GM19328 (cell line): ENCODE measurements around the gene EVL.
"Not testable (repeated sequence)": the region's sequence is repeated elsewhere in the genome, so short reads cannot be mapped to it uniquely, and the experiment has no call there.

ENCODE experiments used
- ATAC-seq: cut with Tn5 transposase; IDR thresholded peaks from one replicate; pipeline ENCODE4 v1.9.1; 2021; ENCODE audit warnings: mild to moderate bottlenecking, moderate library complexity; ENCODE audit not compliant: unreplicated experiment

The EVL gene

DNA sequence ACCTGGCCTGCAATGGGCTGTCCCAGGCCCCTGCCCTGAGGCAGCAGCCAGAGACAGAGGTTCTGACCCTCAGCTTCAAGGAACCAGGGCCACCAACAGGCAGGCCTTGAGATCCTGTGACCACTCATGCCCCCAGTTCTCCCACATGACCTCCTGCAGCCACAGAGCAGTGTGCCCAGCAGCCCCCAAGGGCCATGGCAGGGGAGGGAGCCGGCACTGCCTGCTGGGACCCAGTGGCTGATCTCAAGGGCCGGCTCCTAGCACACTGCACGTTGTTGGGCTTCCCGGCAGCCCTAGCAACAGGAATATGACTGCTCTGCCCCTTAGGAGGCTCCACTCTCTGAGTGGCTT, 79.4 kb downstream of the EVL start:
- no peak for ATAC-seq

DNA sequence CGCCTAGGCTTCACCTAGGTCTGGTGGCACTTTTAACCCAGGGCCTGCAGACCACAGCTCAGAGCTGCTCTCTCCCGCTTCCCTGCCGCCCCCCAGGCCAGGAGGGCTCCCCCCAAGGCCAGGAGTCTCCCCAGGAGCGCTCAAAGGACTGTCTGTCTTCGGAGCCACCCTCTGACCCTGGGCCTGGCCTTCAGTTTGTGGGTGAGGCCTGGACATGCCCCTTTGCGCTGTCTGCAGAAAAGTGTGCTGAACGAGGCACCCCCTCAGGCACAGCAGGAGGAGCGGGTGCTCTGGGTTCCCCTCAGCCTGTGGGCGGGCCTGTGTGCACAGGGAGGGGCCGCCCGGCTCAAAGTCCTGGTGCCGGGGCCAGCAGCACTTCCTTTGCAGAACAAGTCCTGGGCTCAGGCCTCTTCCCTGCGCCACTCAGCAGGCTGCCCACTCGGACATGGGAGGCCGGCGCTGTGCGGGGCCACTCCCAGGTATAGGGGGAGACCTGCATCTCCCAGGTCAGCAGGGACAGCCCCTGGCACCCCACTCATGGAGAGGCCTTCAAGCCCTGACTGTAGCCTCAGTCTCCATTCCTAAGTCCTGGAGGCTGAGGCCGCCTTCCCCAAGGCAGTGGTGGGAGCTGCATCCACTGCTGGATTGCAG, 79.9 kb downstream of the EVL start:
- no peak for ATAC-seq

DNA sequence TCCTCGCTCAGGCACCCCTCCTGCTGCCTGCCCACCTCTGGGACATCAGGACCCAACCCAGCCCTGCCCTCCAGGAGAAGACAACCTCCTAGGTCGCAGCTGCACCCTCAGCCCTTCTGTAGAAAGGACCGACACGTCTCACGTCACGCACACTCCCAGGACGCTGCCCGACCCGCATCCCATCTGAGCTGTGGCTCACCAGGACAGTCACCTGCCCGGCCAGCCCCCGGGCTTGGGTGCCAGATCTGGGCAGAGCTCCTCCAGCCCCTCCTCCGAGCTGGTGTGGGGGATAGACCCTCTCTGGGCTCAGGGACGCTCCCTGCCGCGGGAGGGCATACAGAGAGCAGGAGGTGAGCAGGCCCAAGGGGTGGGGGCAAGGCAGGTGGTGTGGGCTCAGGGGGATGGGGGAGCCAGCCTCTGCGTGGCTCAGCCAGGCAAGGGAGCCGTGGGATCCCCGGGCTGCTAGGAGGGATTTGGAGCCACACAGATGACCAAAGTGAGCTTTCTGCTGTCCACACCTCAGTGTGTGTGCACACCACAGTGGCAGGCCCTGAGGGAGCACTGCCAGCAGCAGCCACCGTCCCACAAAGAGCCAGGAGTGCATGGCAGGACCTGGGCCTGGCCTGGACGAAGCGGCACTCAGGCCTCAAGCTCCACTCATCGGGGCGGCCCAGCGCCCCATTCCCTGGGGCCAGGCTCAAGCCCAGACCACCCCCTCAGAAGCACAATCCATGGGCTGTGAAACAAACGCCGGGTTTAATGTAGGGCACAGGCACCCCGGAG, 80.7 kb downstream of the EVL start:
- no peak for ATAC-seq

DNA sequence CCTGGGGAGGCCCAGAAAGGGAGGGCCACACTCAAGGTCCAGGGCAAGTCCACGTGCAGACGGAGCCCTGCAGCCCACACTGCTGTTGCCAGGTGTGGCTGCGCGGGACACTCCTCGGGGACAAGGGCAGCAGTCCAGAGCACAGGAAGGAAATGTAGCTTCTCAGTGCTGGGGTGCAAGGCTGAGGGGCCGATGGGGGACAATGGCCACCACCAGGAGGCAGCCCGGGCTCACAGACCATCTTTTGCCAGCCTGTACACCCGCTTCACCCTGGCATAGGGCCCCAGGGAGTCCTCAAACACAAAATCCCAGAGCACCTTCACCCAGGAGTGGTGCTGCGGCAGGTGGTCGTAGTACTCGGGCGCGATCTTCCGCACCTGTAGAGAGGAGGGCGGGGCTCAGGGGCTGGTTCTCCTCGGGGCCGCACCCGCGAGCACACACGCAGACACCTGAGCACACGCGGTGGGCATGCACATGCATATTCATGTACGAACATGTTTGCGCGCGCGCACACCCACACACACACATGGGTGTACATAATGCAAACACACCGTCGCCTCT, 81.4 kb downstream of the EVL start:
- ATAC-seq = no peak

DNA sequence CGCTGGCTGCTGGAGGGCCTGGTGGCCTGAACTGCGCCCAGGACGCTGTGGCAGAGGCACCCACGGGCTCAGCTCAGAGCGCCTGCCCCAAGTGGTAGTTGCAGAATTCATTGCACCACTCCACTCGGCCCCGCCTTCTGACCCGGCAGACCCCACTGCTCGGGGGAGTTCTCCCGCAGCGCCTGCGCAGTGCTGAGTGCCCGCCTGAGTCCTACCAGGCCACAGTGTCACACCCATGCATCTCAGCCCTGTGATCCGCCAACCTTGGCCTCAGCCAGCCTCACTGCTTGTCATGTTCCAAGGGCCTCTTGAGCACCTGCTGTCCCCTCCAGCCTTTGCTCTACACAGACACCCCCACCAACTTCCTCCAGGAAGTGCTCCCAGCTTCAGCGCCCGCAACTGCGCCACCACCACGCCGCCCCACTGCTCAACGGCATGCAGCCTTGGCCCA, 82.0 kb downstream of the EVL start:
- ATAC-seq = no peak

DNA sequence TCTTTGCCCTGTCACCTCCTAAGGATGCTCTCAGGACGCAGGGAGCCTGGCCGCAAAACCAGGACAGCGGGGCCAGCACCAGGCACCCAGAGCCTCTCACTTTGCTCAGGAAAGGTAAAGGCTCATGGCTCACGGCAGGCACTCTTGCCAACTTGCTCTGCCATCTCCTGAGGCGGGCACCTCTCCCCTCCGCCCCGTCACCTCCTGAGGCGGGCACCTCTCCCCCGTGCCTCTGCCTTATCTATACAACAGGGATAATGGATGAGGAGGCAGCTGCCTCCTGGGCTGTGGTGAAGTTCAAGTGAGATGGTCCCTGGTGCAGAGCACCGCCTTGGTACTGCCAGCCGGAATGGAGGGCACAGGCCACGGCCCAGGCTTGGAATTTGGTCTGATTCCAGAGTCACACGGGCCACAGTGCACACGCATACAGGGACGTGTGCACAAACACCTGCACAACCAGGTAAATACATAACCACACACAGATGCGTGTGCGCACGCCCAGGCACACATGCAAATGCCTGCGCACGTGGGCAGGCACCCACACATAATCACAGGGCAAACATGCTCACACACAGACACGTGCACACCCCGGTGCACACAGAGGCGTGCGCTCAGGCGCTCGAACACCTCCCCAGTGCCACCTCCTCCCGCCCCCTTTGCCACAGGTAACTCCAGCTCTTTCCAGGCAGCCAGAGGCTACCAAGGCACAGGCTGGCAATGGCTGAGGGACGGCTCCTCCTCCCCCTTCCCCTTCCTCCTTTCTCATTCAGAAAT, 82.7 kb downstream of the EVL start:
- ATAC-seq = no peak

DNA sequence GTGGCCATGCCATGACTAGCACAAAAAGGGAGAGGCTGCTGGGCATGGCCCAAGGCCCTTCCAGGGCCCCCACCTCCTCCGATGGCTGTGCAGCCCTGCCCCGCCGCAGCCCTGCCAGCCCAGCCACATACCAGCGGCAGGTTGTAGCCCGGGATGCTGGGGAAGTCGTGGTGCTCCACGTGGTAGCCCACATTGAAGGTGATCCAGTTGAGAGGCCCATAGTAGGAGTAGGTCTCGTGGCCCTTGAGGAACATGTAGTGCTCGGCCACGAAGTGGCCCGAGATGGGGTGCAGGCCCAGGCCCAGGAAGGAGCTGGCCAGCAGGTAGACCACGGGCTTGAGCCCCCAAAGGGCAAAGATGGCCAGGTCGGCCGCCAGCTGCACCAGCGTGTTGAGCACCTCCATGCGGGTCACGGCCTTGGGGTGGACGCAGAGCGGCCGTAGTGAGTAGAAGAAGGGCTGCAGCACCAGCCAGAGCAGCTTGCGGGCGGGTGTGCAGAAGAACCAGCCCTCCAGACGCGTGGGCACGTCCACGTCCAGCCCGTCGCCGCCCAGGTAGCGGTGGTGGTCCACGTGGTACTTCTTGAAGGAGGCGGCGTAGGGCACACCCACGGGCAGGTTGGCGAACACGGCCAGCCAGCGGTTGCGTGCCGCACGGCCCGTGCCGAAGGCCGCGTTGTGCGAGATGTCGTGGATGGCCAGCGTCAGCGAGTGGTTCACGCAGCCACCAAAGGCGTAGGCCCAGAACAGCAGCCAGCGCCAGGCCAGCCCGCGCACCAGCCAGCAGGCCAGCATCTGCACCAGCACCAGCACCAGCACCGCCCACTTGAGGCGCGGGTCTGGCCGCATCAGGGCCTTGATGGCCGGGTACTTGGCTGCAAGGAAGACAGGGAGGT, 83.9 kb downstream of the EVL start:
- ATAC-seq = no peak

DNA sequence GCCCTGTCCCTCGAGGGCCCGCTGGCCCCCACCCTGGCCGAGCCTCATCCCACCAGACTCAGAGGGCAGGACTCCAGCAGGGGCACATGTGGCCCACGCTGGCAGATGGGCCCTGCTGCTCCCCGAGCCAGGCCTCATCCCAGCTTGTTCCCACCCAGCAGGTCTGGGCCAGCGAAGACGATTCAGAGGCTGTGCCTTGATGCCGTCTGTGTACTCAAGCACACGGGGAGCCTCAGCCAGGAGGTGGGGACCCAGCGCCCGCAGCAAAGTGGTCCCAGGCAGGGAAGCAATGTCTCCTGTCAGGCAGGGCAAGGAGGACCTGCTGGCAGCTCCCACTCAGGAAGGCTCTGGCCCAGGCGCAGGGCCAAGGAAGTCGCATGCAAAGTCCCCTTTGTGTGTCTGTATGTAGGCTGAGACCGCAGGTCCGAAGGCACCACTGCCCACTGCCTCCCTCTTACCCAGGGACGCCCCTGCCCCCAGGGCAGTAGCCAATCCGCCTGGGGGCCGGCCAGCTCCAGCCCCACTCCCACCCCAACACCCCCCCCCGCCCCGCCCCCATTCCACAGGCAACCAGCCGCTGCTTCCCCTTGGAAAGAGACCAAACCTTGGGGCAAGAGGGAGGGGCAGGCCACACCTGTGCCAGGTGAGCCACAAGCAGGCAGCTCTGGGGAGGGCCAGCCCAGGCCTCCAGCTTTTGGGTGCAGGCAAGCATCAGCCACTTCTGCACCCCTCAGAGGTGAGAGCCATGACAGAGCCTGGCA, 84.8 kb downstream of the EVL start:
- no peak for ATAC-seq

DNA sequence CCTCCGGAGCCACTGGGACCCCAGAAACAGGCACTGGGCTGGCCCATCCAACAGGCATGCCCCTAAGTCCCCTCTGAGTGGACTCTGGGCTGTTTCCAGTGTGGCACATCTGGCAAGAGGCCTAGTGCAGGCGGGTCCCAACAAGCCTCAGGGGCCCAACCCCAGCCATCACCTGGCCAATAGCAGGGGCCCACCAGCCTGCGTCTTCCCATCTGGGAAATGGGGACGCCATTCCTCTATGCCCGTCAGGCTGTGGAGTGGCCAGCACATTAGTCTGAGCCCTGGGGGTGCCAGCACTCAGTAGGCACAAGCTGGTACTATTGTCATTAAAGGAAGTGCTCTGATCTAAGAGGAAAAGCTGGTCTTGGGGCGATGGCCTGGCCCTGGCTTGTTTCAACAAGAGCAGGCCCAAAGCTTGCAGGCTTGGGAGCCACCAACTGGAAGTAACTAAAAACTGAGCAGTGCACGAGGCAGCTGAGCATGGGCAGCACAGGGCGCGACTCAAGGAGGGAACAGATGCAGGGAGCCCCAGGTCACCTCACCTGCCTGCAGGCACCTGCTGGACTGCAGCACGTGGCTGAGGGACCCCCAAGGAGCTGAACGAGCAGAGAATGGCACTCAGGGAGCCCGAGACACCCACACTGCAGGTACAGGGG, 85.8 kb downstream of the EVL start:
- no peak for ATAC-seq

DNA sequence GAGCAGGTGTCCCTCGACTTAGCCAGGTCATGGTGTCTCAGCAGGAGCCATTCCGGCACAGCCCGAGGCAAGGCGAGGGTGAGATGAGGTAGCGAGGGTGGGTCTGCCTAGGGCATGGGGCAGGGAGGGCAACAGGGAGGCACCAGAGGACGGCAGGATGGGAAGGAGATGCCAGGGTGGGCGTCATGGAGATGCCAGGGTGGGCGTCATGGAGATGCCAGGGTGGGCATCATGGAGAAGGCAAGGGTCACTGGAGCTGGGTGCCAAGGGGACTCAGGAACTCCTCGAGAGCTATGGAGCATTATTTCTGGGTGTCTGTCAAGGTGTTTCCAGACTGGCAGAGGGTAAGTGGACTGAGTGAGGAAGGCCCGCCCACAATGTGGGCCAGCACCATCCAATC, 86.9 kb downstream of the EVL start:
- ATAC-seq = no peak

DNA sequence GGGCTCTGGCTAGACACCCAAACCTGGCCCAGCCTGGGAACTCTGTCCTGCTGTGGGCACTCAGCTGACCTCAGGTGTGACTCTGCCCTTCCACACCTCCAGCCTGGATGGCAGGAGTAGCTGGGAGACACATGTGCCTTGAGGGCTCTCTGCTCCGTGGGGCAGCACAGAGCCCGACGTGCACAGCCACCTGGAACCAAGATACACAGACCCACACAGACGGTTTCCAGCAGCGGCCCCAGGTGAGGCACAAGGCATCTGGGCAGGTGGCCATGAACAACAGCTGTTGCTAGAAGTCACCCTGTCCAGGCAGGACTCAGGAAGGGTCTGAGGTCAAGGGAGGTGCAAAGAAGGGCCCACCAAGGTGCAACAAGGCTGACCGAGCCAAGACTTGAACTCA, 88.3 kb downstream of the EVL start:
- no peak for ATAC-seq

DNA sequence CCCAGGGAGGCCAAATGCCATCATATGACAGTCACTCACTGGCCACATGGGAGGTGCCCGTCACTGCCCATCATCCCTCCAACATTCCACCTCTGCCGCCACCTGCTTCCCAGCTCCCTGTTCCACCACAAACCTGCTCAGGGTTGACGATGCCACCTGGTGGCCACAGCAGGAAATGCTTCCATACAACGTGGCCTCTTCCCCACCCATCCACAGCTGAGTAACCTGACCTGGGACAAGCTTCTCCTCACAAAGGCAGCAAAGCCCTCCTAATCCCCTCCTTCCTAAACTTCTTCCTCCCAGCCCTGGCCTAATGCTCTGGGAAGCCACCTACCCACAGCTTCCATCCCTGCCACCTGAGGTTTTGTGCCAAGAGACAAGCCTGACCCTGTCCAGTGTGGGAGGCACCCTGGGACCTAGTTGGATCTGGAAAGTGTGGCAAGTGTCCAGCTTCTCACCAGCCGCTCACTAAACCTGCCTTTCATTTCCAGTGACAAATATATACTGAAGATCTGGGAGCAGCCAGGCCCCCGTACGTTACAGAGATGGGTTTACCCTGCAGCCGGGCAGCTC, 89.9 kb downstream of the EVL start:
- ATAC-seq = no peak

DNA sequence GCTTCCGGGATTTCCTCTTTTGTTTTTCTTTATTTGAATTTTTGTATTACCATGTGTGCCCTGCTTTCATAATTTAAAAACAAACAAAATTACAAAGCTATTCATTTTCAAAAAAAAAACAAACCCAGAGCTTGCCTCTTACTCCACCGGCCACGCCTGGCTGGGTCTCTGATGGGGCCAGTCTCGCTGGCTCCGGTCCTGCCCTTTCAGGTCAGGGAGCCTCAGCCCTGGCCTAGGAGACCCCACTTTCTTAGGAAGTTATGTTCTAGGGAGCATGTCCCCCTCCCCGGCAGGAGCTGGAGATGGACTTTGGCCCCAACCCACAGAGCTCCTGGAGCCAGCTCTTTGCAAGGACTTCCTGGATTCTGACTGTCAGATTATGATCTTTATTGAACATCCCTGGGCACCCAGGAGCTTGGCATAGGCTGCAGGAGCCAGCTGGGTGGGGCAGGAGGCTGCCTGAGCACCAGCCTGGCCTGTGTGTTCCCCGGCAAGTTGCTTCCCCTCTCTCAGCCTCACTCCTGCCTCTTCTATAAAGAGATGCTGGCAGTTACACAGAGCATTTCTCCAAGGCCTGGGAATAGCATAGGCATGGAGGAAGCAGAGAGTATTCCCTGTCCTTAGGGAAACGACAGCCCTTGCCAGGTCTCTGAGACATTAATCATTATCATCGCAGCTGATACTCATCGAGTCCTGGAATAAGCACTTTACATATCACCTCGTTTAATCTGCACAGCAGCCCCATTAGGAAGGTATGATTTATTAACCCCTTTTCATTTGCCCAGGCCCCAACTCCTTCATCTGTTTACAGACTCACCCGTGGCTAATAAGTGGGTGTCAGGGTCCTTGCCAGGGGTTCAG, 90.8 kb downstream of the EVL start:
- no peak for ATAC-seq

DNA sequence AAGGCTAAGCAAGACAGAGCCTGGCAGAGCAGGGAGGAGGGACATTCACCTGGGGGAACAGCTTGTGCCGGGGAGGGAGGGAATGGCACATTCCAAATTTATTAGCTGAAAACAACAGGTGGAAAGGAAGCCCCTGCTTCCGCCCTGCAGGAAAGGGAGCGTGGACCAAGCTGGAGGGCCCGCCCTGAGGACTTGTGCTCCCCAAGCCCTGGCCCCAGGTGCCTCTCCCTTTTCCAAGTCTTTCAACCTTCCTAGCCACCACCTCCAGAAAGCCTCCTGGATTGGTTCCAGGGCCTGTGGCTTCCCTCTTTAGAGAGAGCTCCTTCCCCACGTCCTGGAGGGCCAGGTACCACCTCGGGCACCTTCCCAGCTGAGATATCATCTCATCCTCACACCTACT, 91.6 kb downstream of the EVL start:
- ATAC-seq = no peak

DNA sequence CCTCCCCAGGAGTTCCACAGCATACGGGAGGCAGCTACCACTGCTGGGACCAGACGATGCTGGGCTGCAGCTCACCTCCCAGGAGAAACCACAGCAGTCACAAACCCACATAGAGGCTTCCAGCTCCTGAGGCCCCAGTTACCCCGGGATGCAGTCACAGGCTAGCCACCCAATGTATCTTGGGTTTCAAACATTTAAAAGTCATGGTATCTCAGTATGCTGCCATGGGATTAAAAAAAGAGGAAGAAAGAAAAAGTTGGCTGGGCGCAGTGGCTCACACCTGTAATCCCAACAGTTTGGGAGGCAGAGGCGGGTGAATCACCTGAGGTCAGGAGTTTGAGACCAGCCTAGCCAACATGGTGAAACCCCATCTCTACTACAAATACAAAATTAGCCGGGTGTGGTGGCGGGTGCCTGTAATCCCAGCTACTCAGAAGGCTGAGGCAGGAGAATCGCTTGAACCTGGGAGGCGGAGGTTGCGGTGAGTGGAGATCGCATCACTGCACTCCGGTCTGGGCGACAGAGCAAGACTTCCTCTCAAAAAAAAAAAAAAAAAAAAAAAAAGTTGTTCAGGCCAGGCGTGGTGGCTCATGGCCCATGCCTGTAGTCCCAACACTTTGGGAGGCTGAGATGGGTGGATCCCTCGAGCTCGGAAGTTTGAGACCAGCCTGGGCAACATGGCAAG, 92.5 kb downstream of the EVL start:
- ATAC-seq = not testable (repeated sequence)

DNA sequence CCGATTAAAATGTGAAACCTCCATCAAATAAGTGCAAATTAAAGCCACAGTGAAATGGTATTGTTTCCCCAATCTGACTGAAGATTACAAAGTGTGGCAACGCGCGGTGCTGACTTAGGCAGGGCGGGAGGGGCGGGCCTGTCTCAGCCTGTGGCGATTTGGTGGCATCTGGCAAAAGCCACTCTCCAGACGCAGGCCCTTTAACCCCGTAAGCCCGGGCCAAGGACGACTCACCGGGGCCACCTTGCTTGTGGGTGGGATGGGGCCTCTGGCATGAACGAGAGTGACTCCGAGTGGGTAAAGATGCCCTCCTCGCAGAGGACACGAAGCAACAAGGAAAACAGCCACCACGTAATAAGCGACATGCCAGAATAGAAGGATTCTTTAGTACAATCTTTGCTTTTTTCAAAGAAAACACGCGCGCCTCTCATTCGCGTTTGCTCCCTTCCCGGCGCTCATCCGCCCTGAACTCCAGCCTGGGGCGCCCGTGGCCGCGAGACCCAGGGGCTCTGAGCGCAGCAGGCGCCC, 93.4 kb downstream of the EVL start:
- no peak for ATAC-seq
